Mucosa of descending colon (tissue), 3 donors: ENCODE data around the gene CCDC88B. TPM values are rescaled to one million over a fixed set of nuclear protein-coding genes. Genes with fewer than 3 reads are reported as not detected.
A peak's percentile ranks its signal among the peaks of the same experiment; 100 is the strongest.

Source experiments
- ATAC-seq: fragments of 200-7000 bp; cut with Tn5 transposase; one replicate; pipeline ENCODE4 v1.9.1; 2020; ENCODE audit warnings: mild to moderate bottlenecking, moderate library complexity
- DNase-seq, 3 donors: peaks; one replicate each; pipeline ENCODE4 v3.0.0-alpha.2; 2020
- H3K36me3 ChIP-seq: fragments of 200-600 bp; one replicate; pipeline ENCODE4 v1.8.0; 2021; ENCODE audit warnings: low read depth, mild to moderate bottlenecking
- H3K4me1 ChIP-seq: fragments of 200-600 bp; one replicate; pipeline ENCODE4 v1.8.0; 2021; ENCODE audit warnings: low read depth, mild to moderate bottlenecking
- H3K4me3 ChIP-seq: fragments of 200-600 bp; one replicate; pipeline ENCODE4 v1.8.0; 2021; ENCODE audit warnings: mild to moderate bottlenecking
- H3K9me3 ChIP-seq: fragments of 200-600 bp; one replicate; pipeline ENCODE4 v1.8.0; 2021; ENCODE audit warnings: mild to moderate bottlenecking
- CTCF ChIP-seq: fragments of 200-600 bp; IDR thresholded peaks from one replicate; pipeline ENCODE4 v1.8.0; 2022; ENCODE audit warnings: antibody characterized with exemption, mild to moderate bottlenecking
- intact Hi-C, 2 donors: fragments of 100-400 bp; cut with DNase I in 1 of 2; cut with micrococcal nuclease in 1 of 2; formaldehyde crosslinking; loops; one replicate each; pipeline versions ENCODE4 v1.11.0 to v1.11.1; 2022; cut with DNase I, micrococcal nuclease
- total RNA-seq, 3 donors: library from RNA; stranded (reverse); fragmentation: NEBNext Ultra II Directional in 2 of 3; extraction: Animal tissue kit (Norgen Biotek cat#: 25700) in 2 of 3; gene quantifications; one replicate each; pipeline versions ENCODE4 v1.2.1 to v1.2.4, GENCODE V29; 2021 to 2023
- donor health status: DM: no; HTN: no; CAD: no; lungs with moderate emphysema.
- donor health status: DM: no; HTN: no; CAD: no.
- donor health status: DM: no; HTN: yes; CAD: no.

The CCDC88B gene
- total RNA-seq, 3 donors from 2014 or later: 13.4 to 32.5 (median 28.8) TPM

DNA sequence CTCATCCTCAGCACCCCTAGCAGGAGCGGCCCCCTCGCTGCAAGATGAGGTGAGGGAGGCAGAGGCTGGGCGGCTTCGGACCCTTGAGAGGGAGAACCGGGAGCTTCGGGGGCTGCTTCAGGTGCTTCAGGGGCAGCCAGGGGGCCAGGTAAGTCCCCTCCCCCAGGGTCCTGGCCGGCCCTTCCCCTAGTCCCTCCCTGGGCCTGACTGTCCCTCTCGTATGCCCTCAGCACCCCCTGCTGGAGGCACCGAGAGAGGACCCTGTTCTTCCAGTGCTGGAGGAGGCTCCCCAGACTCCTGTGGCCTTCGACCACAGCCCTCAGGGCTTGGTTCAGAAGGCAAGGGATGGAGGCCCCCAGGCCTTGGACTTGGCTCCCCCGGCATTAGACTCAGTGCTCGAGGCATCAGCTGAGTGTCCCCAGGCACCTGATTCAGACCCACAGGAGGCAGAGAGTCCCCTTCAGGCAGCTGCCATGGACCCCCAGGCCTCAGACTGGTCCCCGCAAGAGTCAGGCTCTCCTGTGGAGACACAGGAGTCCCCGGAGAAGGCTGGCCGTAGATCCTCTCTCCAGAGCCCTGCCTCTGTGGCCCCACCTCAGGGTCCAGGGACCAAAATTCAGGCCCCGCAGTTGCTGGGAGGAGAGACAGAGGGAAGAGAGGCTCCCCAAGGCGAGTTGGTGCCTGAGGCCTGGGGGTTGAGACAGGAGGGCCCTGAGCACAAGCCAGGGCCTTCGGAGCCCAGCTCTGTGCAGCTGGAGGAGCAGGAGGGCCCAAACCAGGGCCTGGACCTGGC is 4.0 kb downstream of the CCDC88B start:
- peaks cover 12% of the 10 kb centered on the region for H3K4me1 ChIP-seq
- no peaks in the 10 kb centered on the region for H3K36me3 ChIP-seq
- no peak for TF ChIP-seq CTCF
- ATAC-seq (no peak), DNase-seq (peak in 2 of 3 donors; percentile 62 to 68)
- intact Hi-C loops: no loop called here
- H3K4me3 ChIP-seq: no peak overlapping the region
- no peaks in the 10 kb centered on the region for H3K9me3 ChIP-seq

GRCh38 chr11:64344787-64345186 is 4.8 kb downstream of the CCDC88B start:
- no peaks in the 10 kb centered on the region for H3K9me3 ChIP-seq
- no peaks in the 10 kb centered on the region for H3K36me3 ChIP-seq
- H3K4me1 ChIP-seq: peaks cover 12% of the 10 kb centered on the region
- no peak for ATAC-seq
- no peak for DNase-seq
- no peak overlapping the region for H3K4me3 ChIP-seq
- no peak for TF ChIP-seq CTCF
- intact Hi-C loops: no loop called here

- Histone ChIP-seq H3K4me1 (peaks cover 7% of the 10 kb centered on the region), H3K9me3 (no peaks in the 10 kb centered on the region), H3K4me3 (no peak overlapping the region), H3K36me3 (no peaks in the 10 kb centered on the region)
- DNase-seq (peak in 1 of 3 donors; percentile 24), ATAC-seq (no peak)
- no peak for TF ChIP-seq CTCF
- intact Hi-C loops: no loop called here
Observed at GRCh38 chr11:64347193-64347867, 7.3 kb downstream of the CCDC88B start.

- TF ChIP-seq CTCF: no peak
- intact Hi-C loops: no loop called here
- no peaks in the 10 kb centered on the region for H3K36me3 ChIP-seq
- peak in 1 of 3 donors; percentile 33 for DNase-seq
- ATAC-seq: peak; percentile 36
- H3K9me3 ChIP-seq: no peaks in the 10 kb centered on the region
- H3K4me1 ChIP-seq: no peaks in the 10 kb centered on the region
- no peak overlapping the region for H3K4me3 ChIP-seq
Observed at GRCh38 chr11:64348383-64349024, 8.5 kb downstream of the CCDC88B start.

- no peaks in the 10 kb centered on the region for H3K36me3 ChIP-seq
- no peaks in the 10 kb centered on the region for H3K4me1 ChIP-seq
- ATAC-seq (no peak), DNase-seq (peak in 1 of 3 donors; percentile 23)
- H3K9me3 ChIP-seq: no peaks in the 10 kb centered on the region
- no peak for TF ChIP-seq CTCF
- intact Hi-C loops: no loop called here
- H3K4me3 ChIP-seq: no peak overlapping the region
Observed at GRCh38 chr11:64349025-64349387, 9.0 kb downstream of the CCDC88B start.
